ENCODE data around the gene CFAP77.

DNA sequence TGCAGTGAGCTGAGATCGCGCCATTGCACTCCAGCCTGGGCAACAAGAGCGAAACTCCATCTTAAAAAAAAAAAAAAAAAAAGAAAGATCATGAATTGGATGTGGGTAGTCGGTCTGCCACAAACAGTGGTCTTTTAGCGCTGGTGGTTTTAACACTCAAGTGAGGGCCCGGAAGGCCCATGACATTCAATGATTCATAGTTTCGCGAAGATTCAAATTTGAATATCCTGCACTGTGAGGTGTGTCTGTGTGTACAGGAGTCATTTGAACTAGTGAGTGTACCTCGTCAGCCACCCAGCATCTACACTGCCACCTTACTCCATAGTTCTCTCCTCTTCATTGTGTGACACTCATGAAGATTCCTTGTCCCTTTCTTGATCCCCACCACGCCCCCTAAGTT lies 41.3 kb downstream of the CFAP77 start:
- TF ChIP-seq ZNF384 (IDR thresholded peaks at IDR 0.05) (no peak), FOXA1 (IDR thresholded peaks at IDR 0.05) (no peak), HDGF (IDR thresholded peaks at IDR 0.05; ENCODE audit: borderline replicate concordance) (no peak), NFRKB (IDR thresholded peaks at IDR 0.05) (no peak)

Data from HEK293T (cell line).